GM23248 (cell line): ENCODE measurements around the gene PABPC1L2B. TPM values are rescaled to one million over a fixed set of nuclear protein-coding genes. Genes with fewer than 3 reads are reported as not detected.
"Not testable (repeated sequence)": the region's sequence is repeated elsewhere in the genome, so short reads cannot be mapped to it uniquely, and the experiment has no call there.

Source experiments
- DNase-seq: peaks from one replicate; pipeline ENCODE4 v3.0.0-alpha.2; 2015
- H2AFZ ChIP-seq: fragments of 200-600 bp; sonication (generic); 2 replicates; pipeline ENCODE4 v1.6.1; 2016; ENCODE audit warnings: antibody characterized with exemption
- H3F3A ChIP-seq: fragments of 200-600 bp; sonication (generic); 2 replicates; pipeline ENCODE4 v1.6.1; 2016; ENCODE audit warnings: mild to moderate bottlenecking, antibody characterized with exemption, mixed run types; ENCODE audit not compliant: insufficient read depth
- H3K27ac ChIP-seq: fragments of 200-600 bp; sonication (generic); 2 replicates; pipeline ENCODE4 v1.5.1; 2016; ENCODE audit warnings: mild to moderate bottlenecking
- H3K27me3 ChIP-seq: fragments of 200-600 bp; sonication (generic); replicated peaks from 2 replicates; pipeline ENCODE4 v1.6.1; 2016; ENCODE audit warnings: mild to moderate bottlenecking; ENCODE audit not compliant: insufficient read depth
- H3K36me3 ChIP-seq: fragments of 200-600 bp; sonication (generic); 2 replicates; pipeline ENCODE4 v1.6.1; 2016; ENCODE audit warnings: low read depth, mild to moderate bottlenecking
- H3K4me1 ChIP-seq: fragments of 200-600 bp; sonication (generic); 2 replicates; pipeline ENCODE4 v1.6.1; 2016; ENCODE audit warnings: mild to moderate bottlenecking; ENCODE audit not compliant: insufficient read depth
- H3K4me2 ChIP-seq: fragments of 200-600 bp; sonication (generic); one replicate; pipeline ENCODE4 v1.6.1; 2016; ENCODE audit warnings: mild to moderate bottlenecking; ENCODE audit not compliant: unreplicated experiment
- H3K4me3 ChIP-seq: fragments of 200-600 bp; sonication (generic); 2 replicates; pipeline ENCODE4 v1.5.1; 2016; ENCODE audit warnings: mild to moderate bottlenecking
- H3K79me2 ChIP-seq: fragments of 200-600 bp; sonication (generic); 2 replicates; pipeline ENCODE4 v1.6.1; 2016; ENCODE audit warnings: mild to moderate bottlenecking; ENCODE audit not compliant: insufficient read depth
- H3K9ac ChIP-seq: fragments of 200-600 bp; sonication (generic); 2 replicates; pipeline ENCODE4 v1.6.1; 2016; ENCODE audit warnings: mild to moderate bottlenecking
- H3K9me2 ChIP-seq: fragments of 200-600 bp; sonication (generic); 2 replicates; pipeline ENCODE4 v1.6.1; 2016; ENCODE audit warnings: mixed run types, mild to moderate bottlenecking, moderate library complexity; ENCODE audit not compliant: insufficient read depth
- H3K9me3 ChIP-seq: fragments of 200-600 bp; sonication (generic); one replicate; pipeline ENCODE4 v1.6.1; 2017; ENCODE audit warnings: low read depth
- H4K20me1 ChIP-seq: fragments of 200-600 bp; sonication (generic); 2 replicates; pipeline ENCODE4 v1.6.0; 2016; ENCODE audit not compliant: insufficient read depth
- EZH2 ChIP-seq: fragments of 200-600 bp; sonication (generic); IDR thresholded peaks from 2 replicates; pipeline ENCODE4 v1.6.1; 2018; ENCODE audit warnings: antibody characterized with exemption, mild to moderate bottlenecking; ENCODE audit not compliant: insufficient read depth, poor library complexity, severe bottlenecking
- EZH2phosphoT487 ChIP-seq: fragments of 200-600 bp; sonication (generic); IDR thresholded peaks from 2 replicates; pipeline ENCODE4 v1.6.1; 2018; ENCODE audit warnings: antibody characterized with exemption, moderate library complexity, mild to moderate bottlenecking, low read depth; ENCODE audit not compliant: insufficient read depth
- WGBS, 2 experiments: methylation state at CpG; one replicate each; pipeline ENCODE4 v1.1.6; 2015 to 2017; ENCODE audit warnings: low lambda C conversion rate in 2 of 2, low coverage in 1 of 2; ENCODE audit errors: missing lambda C conversion rate in 2 of 2; 5-methylcytosine and 5-hydroxymethylcytosine counted together
- in situ Hi-C: fragments of 300-500 bp; cut with MboI; formaldehyde crosslinking; loops from 2 replicates; pipeline ENCODE4 v1.15.0; 2020
- polyA plus RNA-seq: library from polyadenylated mRNA; unstranded; fragments of >200 nt; fragmentation: Nextera tagmentation; extraction: Ambion mirVana; gene quantifications from 2 replicates; pipeline ENCODE4 v1.2.1, GENCODE V29; 2016
- total RNA-seq: library from RNA; depleted of rRNA; stranded (reverse); fragments of >200 nt; shearing (Covaris generic); gene quantifications from 2 replicates; pipeline ENCODE4 v1.2.3, GENCODE V29; 2014; rRNA removed

The PABPC1L2B gene
- total and polyA plus RNA-seq, 2 experiments from 2014 or later, result not detected

DNA sequence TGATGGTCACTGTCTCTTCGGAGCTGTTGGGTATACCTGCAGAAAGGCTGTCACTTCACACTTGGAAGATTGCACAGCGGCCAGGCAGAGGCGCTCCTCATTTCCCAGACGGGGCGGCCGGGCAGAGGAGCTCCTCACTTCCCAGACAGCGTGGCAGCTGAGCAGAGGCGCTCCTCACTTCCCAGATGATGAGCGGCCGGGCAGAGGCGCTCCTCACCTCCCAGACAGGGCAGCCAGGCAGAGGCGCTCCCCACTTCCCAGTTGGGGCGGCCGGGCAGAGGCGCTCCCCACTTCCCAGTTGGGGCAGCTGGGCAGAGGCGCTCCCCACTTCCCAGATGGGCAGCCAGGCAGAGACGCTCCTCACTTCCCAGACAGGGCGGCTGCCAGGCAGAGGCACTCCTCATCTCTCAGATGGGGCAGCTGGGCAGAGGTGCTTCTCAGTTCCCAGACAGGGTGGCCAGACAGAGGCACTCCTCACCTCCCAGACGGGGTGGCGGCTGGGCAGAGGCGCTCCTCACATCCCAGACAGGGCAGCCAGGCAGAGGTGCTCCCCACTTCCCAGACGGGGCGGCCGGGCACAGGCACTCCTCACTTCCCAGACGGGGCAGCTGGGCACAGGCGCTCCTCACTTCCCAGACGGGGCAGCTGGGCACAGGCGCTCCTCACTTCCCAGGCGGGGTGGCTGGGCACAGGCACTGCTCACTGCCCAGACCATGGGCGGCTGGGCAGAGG, 18.8 kb downstream of the PABPC1L2B start:
- 20 to 66% methylated on average over 1 to 21 of the region's 30 CpGs for WGBS, 2 experiments
- H3K27ac ChIP-seq, result no peak overlapping the region
- no peak for TF ChIP-seq EZH2
- no peak for TF ChIP-seq EZH2phosphoT487

DNA sequence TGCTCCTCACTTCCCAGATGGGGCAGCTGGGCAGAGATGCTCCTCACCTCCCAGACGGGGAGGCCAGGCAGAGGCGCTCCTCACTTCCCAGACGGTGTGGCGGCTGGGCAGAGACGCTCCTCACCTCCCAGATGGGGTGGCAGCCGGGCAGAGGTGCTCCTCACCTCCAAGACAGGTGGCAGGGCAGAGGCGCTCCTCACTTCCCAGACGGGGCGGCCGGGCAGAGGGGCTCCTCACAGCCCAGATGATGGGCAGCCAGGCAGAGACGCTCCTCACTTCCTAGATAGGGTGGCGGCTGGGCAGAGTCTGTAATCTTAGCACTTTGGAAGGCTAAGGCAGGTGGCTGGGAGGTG, 19.3 kb downstream of the PABPC1L2B start:
- H3K27ac ChIP-seq, H3K79me2 ChIP-seq, DNase-seq, H3K36me3 ChIP-seq, H3K4me2 ChIP-seq, H3K9me3 ChIP-seq, H4K20me1 ChIP-seq, H3K9ac ChIP-seq, H3F3A ChIP-seq, H3K4me1 ChIP-seq, H3K4me3 ChIP-seq, H2AFZ ChIP-seq, in situ Hi-C loops, H3K27me3 ChIP-seq, H3K9me2 ChIP-seq: not testable (repeated sequence)
- WGBS, 2 experiments, result 20 to 69% methylated on average over 2 to 4 of the region's 12 CpGs

More for the DNA sequence above, 18.8 kb downstream of the PABPC1L2B start:
- Histone ChIP-seq H3K79me2 (no peaks in the 10 kb centered on the region), H3K9me2 (no peaks in the 10 kb centered on the region), H3K9ac (no peak overlapping the region), H3F3A (no peaks in the 10 kb centered on the region), H3K4me2 (no peak overlapping the region), H3K4me3 (no peak overlapping the region), H3K4me1 (no peaks in the 10 kb centered on the region), H4K20me1 (no peaks in the 10 kb centered on the region), H3K36me3 (no peaks in the 10 kb centered on the region), H2AFZ (no peak overlapping the region), H3K9me3 (no peaks in the 10 kb centered on the region), H3K27me3 (no peaks in the 10 kb centered on the region)
- no peak for DNase-seq
- in situ Hi-C loops, result no loop called here

DNA sequence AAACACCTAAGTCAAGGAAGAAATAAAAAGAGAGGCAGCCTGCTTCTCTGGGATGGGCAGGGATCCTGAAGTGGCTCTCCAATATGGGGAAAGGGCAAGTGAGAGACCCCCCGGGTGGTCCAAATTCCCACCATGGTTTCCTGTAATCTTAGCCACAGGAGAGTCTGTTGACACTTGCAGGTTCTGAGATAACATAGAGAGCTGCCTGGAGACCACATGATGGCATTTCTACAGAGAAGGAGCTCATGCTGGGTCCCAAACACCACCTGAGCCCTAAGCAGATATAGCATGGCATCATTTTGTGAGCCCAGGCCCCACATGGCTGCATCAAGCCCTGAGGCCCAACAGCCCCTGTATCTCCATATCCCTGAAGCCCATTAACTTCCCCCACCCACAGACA, 26.1 kb downstream of the PABPC1L2B start:
- Histone ChIP-seq H3K9ac (no peak overlapping the region), H3K36me3 (no peaks in the 10 kb centered on the region), H3K27me3 (no peaks in the 10 kb centered on the region), H3K79me2 (no peaks in the 10 kb centered on the region), H3F3A (no peaks in the 10 kb centered on the region), H3K4me3 (no peak overlapping the region), H4K20me1 (no peaks in the 10 kb centered on the region), H3K4me2 (no peak overlapping the region), H3K27ac (no peak overlapping the region), H2AFZ (no peak overlapping the region), H3K9me2 (no peaks in the 10 kb centered on the region), H3K4me1 (no peaks in the 10 kb centered on the region), H3K9me3 (no peaks in the 10 kb centered on the region)
- WGBS, 2 experiments, result 0 to 17% methylated on average over 1 of the region's 1 CpG
- in situ Hi-C loops, result no loop called here
- no peak for DNase-seq
- TF ChIP-seq EZH2 (no peak), EZH2phosphoT487 (no peak)

Other genes starting within 250 kb of the PABPC1L2B start
- not detected in 2 replicates for gene DMRTC1B, start 226.0 kb upstream of the PABPC1L2B start, total RNA-seq
- not detected in 2 replicates for gene DMRTC1B, start 226.0 kb upstream of the PABPC1L2B start, polyA plus RNA-seq
- gene FAM236B, start 220.3 kb upstream of the PABPC1L2B start, total RNA-seq, result not detected in 2 replicates
- gene FAM236B, start 220.3 kb upstream of the PABPC1L2B start, polyA plus RNA-seq, result not detected in 2 replicates
- not detected in 2 replicates for gene FAM236D, start 194.7 kb upstream of the PABPC1L2B start, total RNA-seq
- not detected in 2 replicates for gene FAM236D, start 194.7 kb upstream of the PABPC1L2B start, polyA plus RNA-seq
- not detected in 2 replicates for gene FAM236C, start 90.3 kb upstream of the PABPC1L2B start, total RNA-seq
- not detected in 2 replicates for gene FAM236C, start 90.3 kb upstream of the PABPC1L2B start, polyA plus RNA-seq
- gene FAM236A, start 64.7 kb upstream of the PABPC1L2B start, total RNA-seq, result not detected in 2 replicates
- not detected in 2 replicates for gene FAM236A, start 64.7 kb upstream of the PABPC1L2B start, polyA plus RNA-seq
- gene DMRTC1, start 59.1 kb upstream of the PABPC1L2B start, total RNA-seq, result not detected in 2 replicates
- gene DMRTC1, start 59.1 kb upstream of the PABPC1L2B start, polyA plus RNA-seq, result not detected in 2 replicates
- gene PABPC1L2A, start 76.6 kb downstream of the PABPC1L2B start, total RNA-seq, result not detected in 2 replicates
- not detected in 2 replicates for gene PABPC1L2A, start 76.6 kb downstream of the PABPC1L2B start, polyA plus RNA-seq
- gene NAP1L2, start 211.9 kb downstream of the PABPC1L2B start, total RNA-seq, result not detected in 2 replicates
- not detected in 2 replicates for gene NAP1L2, start 211.9 kb downstream of the PABPC1L2B start, polyA plus RNA-seq